ENCODE results near the gene ZBTB20. TPM values are rescaled to one million over a fixed set of nuclear protein-coding genes. Genes with fewer than 3 reads are reported as not detected.
A peak's percentile ranks its signal among the peaks of the same experiment; 100 is the strongest.

ZBTB20 gene
- total RNA-seq, 1 donor from 2014 or later: 91.2 TPM

GRCh38 chr3:114454551-114455251 is 692.4 kb downstream of the ZBTB20 start:
- H3K9me3 Mint-ChIP-seq: no peaks in the 10 kb centered on the region
- no peaks in the 10 kb centered on the region for H3K27me3 Mint-ChIP-seq
- DNase-seq: no peak
- no peak overlapping the region for H3K27ac Mint-ChIP-seq
- peaks cover 52% of the 10 kb centered on the region for H3K4me1 Mint-ChIP-seq
- ATAC-seq (ENCODE audit: low read depth): peak; percentile 43
- no peak for TF ChIP-seq CTCF (IDR thresholded peaks at IDR 0.05)
- CTCF ChIA-PET: interaction anchor here (0.7 kb wide), 1 partner anchor 43 kb away, joined by 3 read pairs; no protein-coding TSS in a partner anchor
- H3K36me3 Mint-ChIP-seq (ENCODE audit: low read depth): no peaks in the 10 kb centered on the region
- POLR2A ChIA-PET: interaction anchor here (0.6 to 7.0 kb wide), 19 partner anchors 9 to 759 kb away, joined by 3 to 47 read pairs (median 6); no protein-coding TSS in a partner anchor
- intact Hi-C loops (cut with micrococcal nuclease): loop anchor here (2.0 to 5.0 kb wide), 3 partner anchors 240 to 1328 kb away; partner anchors contain the start of genes ATP6V1A and NAA50
- no peak overlapping the region for H3K4me3 Mint-ChIP-seq

GRCh38 chr3:114453361-114453780 is 693.7 kb downstream of the ZBTB20 start:
- TF ChIP-seq CTCF (IDR thresholded peaks at IDR 0.05): no peak
- no peaks in the 10 kb centered on the region for H3K27me3 Mint-ChIP-seq
- no peak overlapping the region for H3K27ac Mint-ChIP-seq
- DNase-seq (no peak), ATAC-seq (ENCODE audit: low read depth) (no peak)
- H3K9me3 Mint-ChIP-seq: no peaks in the 10 kb centered on the region
- ChIA-PET CTCF (interaction anchor here (1.8 to 2.2 kb wide), 2 partner anchors 11 to 35 kb away, joined by 6 to 9 read pairs; no protein-coding TSS in a partner anchor), POLR2A (interaction anchor here (0.6 to 7.0 kb wide), 16 partner anchors 11 to 398 kb away, joined by 3 to 47 read pairs (median 6); no protein-coding TSS in a partner anchor)
- H3K36me3 Mint-ChIP-seq (ENCODE audit: low read depth): no peaks in the 10 kb centered on the region
- H3K4me3 Mint-ChIP-seq: no peak overlapping the region
- intact Hi-C loops (cut with micrococcal nuclease): loop anchor here (5.0 kb wide), 1 partner anchor 1329 kb away; no protein-coding TSS in a partner anchor
- H3K4me1 Mint-ChIP-seq: peaks cover 46% of the 10 kb centered on the region

- Mint-ChIP-seq H3K27me3 (no peaks in the 10 kb centered on the region), H3K9me3 (no peaks in the 10 kb centered on the region), H3K27ac (no peak overlapping the region), H3K4me1 (peaks cover 46% of the 10 kb centered on the region), H3K4me3 (no peak overlapping the region), H3K36me3 (ENCODE audit: low read depth) (no peaks in the 10 kb centered on the region)
- intact Hi-C loops (cut with micrococcal nuclease): loop anchor here (5.0 kb wide), 1 partner anchor 1329 kb away; no protein-coding TSS in a partner anchor
- no peak for TF ChIP-seq CTCF (IDR thresholded peaks at IDR 0.05)
- ChIA-PET POLR2A (interaction anchor here (0.9 to 7.0 kb wide), 5 partner anchors 11 to 239 kb away, joined by 5 to 47 read pairs (median 24); no protein-coding TSS in a partner anchor), CTCF (interaction anchor here (1.8 to 2.2 kb wide), 2 partner anchors 12 to 34 kb away, joined by 6 to 9 read pairs; no protein-coding TSS in a partner anchor)
- no peak for DNase-seq
- no peak for ATAC-seq (ENCODE audit: low read depth)
Measured at GRCh38 chr3:114452937-114453336, 694.2 kb downstream of the ZBTB20 start.

GRCh38 chr3:114452256-114452655 is 694.8 kb downstream of the ZBTB20 start:
- ChIA-PET CTCF (interaction anchor here (2.2 kb wide), 1 partner anchor 34 kb away, joined by 9 read pairs; no protein-coding TSS in a partner anchor), POLR2A (interaction anchor here (0.5 to 7.0 kb wide), 8 partner anchors 11 to 756 kb away, joined by 3 to 47 read pairs (median 8); partner anchors contain the start of gene USF3)
- no peak for TF ChIP-seq CTCF (IDR thresholded peaks at IDR 0.05)
- H3K4me3 Mint-ChIP-seq: peak overlapping the region; percentile 83
- no peaks in the 10 kb centered on the region for H3K27me3 Mint-ChIP-seq
- no peak overlapping the region for H3K27ac Mint-ChIP-seq
- H3K4me1 Mint-ChIP-seq: peaks cover 48% of the 10 kb centered on the region
- no peaks in the 10 kb centered on the region for H3K9me3 Mint-ChIP-seq
- intact Hi-C loops (cut with micrococcal nuclease): loop anchor here (5.0 kb wide), 1 partner anchor 1330 kb away; no protein-coding TSS in a partner anchor
- peaks cover 2% of the 10 kb centered on the region for H3K36me3 Mint-ChIP-seq (ENCODE audit: low read depth)
- DNase-seq: no peak
- ATAC-seq (ENCODE audit: low read depth): no peak
